ENCODE data around the gene SIGLEC12. TPM values are rescaled to one million over a fixed set of nuclear protein-coding genes. Genes with fewer than 3 reads are reported as not detected.

SIGLEC12 gene
- total and polyA plus RNA-seq, 2 donors (not counting 3 experiments of a cell fraction or from before 2014, with no cell fraction given), result not detected

- Histone ChIP-seq H3K9me3 (replicated peaks; ENCODE audit: control insufficient read depth, insufficient read depth, low read length) (no peaks in the 10 kb centered on the region), H3K27me3 (ENCODE audit: control insufficient read depth in 2 of 2, insufficient read depth in 2 of 2, low read length in 2 of 2) (no peaks in the 10 kb centered on the region), H3K9me1 (replicated peaks; ENCODE audit: control insufficient read depth, extremely low read depth, insufficient read depth, low read length) (no peaks in the 10 kb centered on the region), H3K79me2 (ENCODE audit: control insufficient read depth, insufficient read depth, low read length) (no peaks in the 10 kb centered on the region), H3K4me2 (ENCODE audit: insufficient read depth, low read length) (no peak overlapping the region), H3K9ac (replicated peaks; ENCODE audit: extremely low read depth, insufficient read depth, low read length) (no peak overlapping the region), H3K36me3 (ENCODE audit: control insufficient read depth in 2 of 2, extremely low read depth in 1 of 2, insufficient read depth in 2 of 2, low read length in 2 of 2) (no peaks in the 10 kb centered on the region), H2AFZ (ENCODE audit: low read depth, low read length) (no peak overlapping the region), H3K4me1 (ENCODE audit: control insufficient read depth, extremely low read depth, insufficient read depth, low read length) (peaks cover 4% of the 10 kb centered on the region), H3K4me3 (replicated peaks in 1 of 3; ENCODE audit: insufficient read depth in 1 of 3, low read depth in 1 of 3, low read length in 3 of 3) (no peak overlapping the region), H4K20me1 (replicated peaks; ENCODE audit: control insufficient read depth, extremely low read depth, insufficient read depth, low read length) (no peaks in the 10 kb centered on the region), H3K27ac (ENCODE audit: insufficient read depth, low read depth, low read length) (no peak overlapping the region)
- ChIA-PET POLR2A (no interaction called here), CTCF (interaction anchor here (0.6 to 10.3 kb wide), 21 partner anchors 9 to 307 kb away, joined by 3 to 414 read pairs (median 4); no protein-coding TSS in a partner anchor)
- no TSS peak for BruUV-seq (replicated peaks)
- DNase-seq (ENCODE audit: low read depth, low spot score), result peak; percentile 61
- FAIRE-seq, result peak; percentile 72
- intact Hi-C loops (cut with micrococcal nuclease), result loop anchor here (1.0 to 2.0 kb wide), 5 partner anchors 42 to 306 kb away; no protein-coding TSS in a partner anchor
- dilution Hi-C loops (cut with MboI; ENCODE audit: extremely low pct_ligation_motif_present, low sequenced_read_pairs), result no loop called here
- no peak for TF ChIP-seq POLR2AphosphoS5 (IDR thresholded peaks at IDR 0.05; ENCODE audit: insufficient read depth, low read depth, low read length)
- peak; percentile 73 to 83 for TF ChIP-seq CTCF (IDR thresholded peaks at IDR 0.05; ENCODE audit: extremely low read depth in 1 of 2, insufficient read depth in 1 of 2, low read depth in 1 of 2, low read length in 2 of 2)
Observed at GRCh38 chr19:51473009-51473707, 28.4 kb downstream of the SIGLEC12 start.

GRCh38 chr19:51472607-51473006, 29.0 kb downstream of the SIGLEC12 start:
- no peak overlapping the region for H3K27ac ChIP-seq (ENCODE audit: insufficient read depth, low read depth, low read length)
- no peak overlapping the region for H3K9ac ChIP-seq (replicated peaks; ENCODE audit: extremely low read depth, insufficient read depth, low read length)
- no peak overlapping the region for H3K4me3 ChIP-seq (replicated peaks in 1 of 3; ENCODE audit: insufficient read depth in 1 of 3, low read depth in 1 of 3, low read length in 3 of 3)
- ChIA-PET POLR2A (no interaction called here), CTCF (interaction anchor here (0.6 to 10.3 kb wide), 17 partner anchors 9 to 307 kb away, joined by 3 to 414 read pairs (median 4); no protein-coding TSS in a partner anchor)
- no peaks in the 10 kb centered on the region for H3K27me3 ChIP-seq (ENCODE audit: control insufficient read depth in 2 of 2, insufficient read depth in 2 of 2, low read length in 2 of 2)
- no peaks in the 10 kb centered on the region for H3K9me3 ChIP-seq (replicated peaks; ENCODE audit: control insufficient read depth, insufficient read depth, low read length)
- intact Hi-C loops (cut with micrococcal nuclease), result loop anchor here (1.0 to 2.0 kb wide), 5 partner anchors 43 to 306 kb away; no protein-coding TSS in a partner anchor
- TF ChIP-seq MYC (IDR thresholded peaks at IDR 0.05; ENCODE audit: low read depth, low read length), result no peak
- no peak for TF ChIP-seq POLR2A (IDR thresholded peaks at IDR 0.05; ENCODE audit: low read depth, low read length)
- TF ChIP-seq MAX (IDR thresholded peaks at IDR 0.05; ENCODE audit: insufficient read depth, insufficient read length), result no peak
- no peak for TF ChIP-seq CTCF (IDR thresholded peaks at IDR 0.05; ENCODE audit: extremely low read depth in 1 of 2, insufficient read depth in 1 of 2, low read depth in 1 of 2, low read length in 2 of 2)
- FAIRE-seq (no peak), DNase-seq (ENCODE audit: low read depth, low spot score) (no peak)
- no peaks in the 10 kb centered on the region for H4K20me1 ChIP-seq (replicated peaks; ENCODE audit: control insufficient read depth, extremely low read depth, insufficient read depth, low read length)
- no peak overlapping the region for H2AFZ ChIP-seq (ENCODE audit: low read depth, low read length)
- BruUV-seq (replicated peaks), result no TSS peak
- peaks cover 4% of the 10 kb centered on the region for H3K4me1 ChIP-seq (ENCODE audit: control insufficient read depth, extremely low read depth, insufficient read depth, low read length)
- no peaks in the 10 kb centered on the region for H3K9me1 ChIP-seq (replicated peaks; ENCODE audit: control insufficient read depth, extremely low read depth, insufficient read depth, low read length)
- dilution Hi-C loops (cut with MboI; ENCODE audit: extremely low pct_ligation_motif_present, low sequenced_read_pairs), result no loop called here
- no peaks in the 10 kb centered on the region for H3K36me3 ChIP-seq (ENCODE audit: control insufficient read depth in 2 of 2, extremely low read depth in 1 of 2, insufficient read depth in 2 of 2, low read length in 2 of 2)
- H3K79me2 ChIP-seq (ENCODE audit: control insufficient read depth, insufficient read depth, low read length), result no peaks in the 10 kb centered on the region
- no peak overlapping the region for H3K4me2 ChIP-seq (ENCODE audit: insufficient read depth, low read length)
